Raji (cell line): ENCODE data around the gene LYZL6.

ENCODE experiments used
- POLR2A ChIP-seq: IDR thresholded peaks from 2 replicates; pipeline ENCODE4 v1.6.1; 2011; ENCODE audit warnings: low read depth, low read length, control low read depth; ENCODE audit not compliant: insufficient read depth

Gene LYZL6

GRCh38 chr17:35943537-35943936 is at the start of gene LYZL6:
Gene LYZL6, minus strand, starts transcription at chr17:35943713. Its CDS starts 4,357 bp downstream, at chr17:35939356.
- no peak for TF ChIP-seq POLR2A

- no peak for TF ChIP-seq POLR2A
Measured at GRCh38 chr17:35991075-35991474, 47.6 kb upstream of the LYZL6 start.

- TF ChIP-seq POLR2A, result no peak
Measured at GRCh38 chr17:35988164-35988563, 44.7 kb upstream of the LYZL6 start.

GRCh38 chr17:35986643-35987042 is 43.1 kb upstream of the LYZL6 start, which contains the start of gene CCL14:
Gene CCL14, minus strand, starts transcription at chr17:35986729. Its CDS starts 80 bp downstream, at chr17:35986649.
- no peak for TF ChIP-seq POLR2A

- no peak for TF ChIP-seq POLR2A
Measured at GRCh38 chr17:35984140-35984539, 40.6 kb upstream of the LYZL6 start.

GRCh38 chr17:35982409-35983191 is 39.1 kb upstream of the LYZL6 start:
- TF ChIP-seq POLR2A, result no peak

GRCh38 chr17:35981908-35982330 is 38.4 kb upstream of the LYZL6 start:
- no peak for TF ChIP-seq POLR2A

- TF ChIP-seq POLR2A, result no peak
Measured at GRCh38 chr17:35981246-35981645, 37.7 kb upstream of the LYZL6 start, which contains the start of gene CCL16. Gene CCL16, minus strand, starts transcription at chr17:35981497. Its CDS starts 77 bp downstream, at chr17:35981420.

- TF ChIP-seq POLR2A, result no peak
Measured at GRCh38 chr17:35978346-35978745, 34.8 kb upstream of the LYZL6 start.

GRCh38 chr17:35977509-35977908 is 34.0 kb upstream of the LYZL6 start:
- TF ChIP-seq POLR2A, result no peak

GRCh38 chr17:35973333-35974260 is 30.1 kb upstream of the LYZL6 start:
- no peak for TF ChIP-seq POLR2A

- no peak for TF ChIP-seq POLR2A
Measured at GRCh38 chr17:35972945-35973332, 29.4 kb upstream of the LYZL6 start.

GRCh38 chr17:35972535-35972934 is 29.0 kb upstream of the LYZL6 start:
- no peak for TF ChIP-seq POLR2A

- no peak for TF ChIP-seq POLR2A
Measured at GRCh38 chr17:35972066-35972465, 28.6 kb upstream of the LYZL6 start.

- TF ChIP-seq POLR2A, result no peak
Measured at GRCh38 chr17:35969558-35970380, 26.3 kb upstream of the LYZL6 start.
